Activated naive CD8-positive, alpha-beta T cell treated with anti-CD3 and anti-CD28 coated beads for 36 hours (primary cell): ENCODE measurements around the gene TBL2. TPM values are rescaled to one million over a fixed set of nuclear protein-coding genes. Genes with fewer than 3 reads are reported as not detected.
"Not testable (repeated sequence)": the region's sequence is repeated elsewhere in the genome, so short reads cannot be mapped to it uniquely, and the experiment has no call there.

Source experiments
- DNase-seq: peaks from one replicate; pipeline ENCODE4 v3.0.0; 2021
- H3K27ac Mint-ChIP-seq: one replicate; pipeline ENCODE4 v1.8.0; 2022; ENCODE audit warnings: mild to moderate bottlenecking, moderate library complexity, mixed read lengths
- H3K27me3 Mint-ChIP-seq: one replicate; pipeline ENCODE4 v1.8.0; 2022; ENCODE audit warnings: mild to moderate bottlenecking, mixed read lengths
- H3K36me3 Mint-ChIP-seq: one replicate; pipeline ENCODE4 v1.8.0; 2021; ENCODE audit warnings: mild to moderate bottlenecking, mixed read lengths
- H3K4me1 Mint-ChIP-seq: one replicate; pipeline ENCODE4 v1.8.0; 2021; ENCODE audit warnings: mixed read lengths
- H3K4me3 Mint-ChIP-seq: one replicate; pipeline ENCODE4 v1.8.0; 2022; ENCODE audit warnings: mild to moderate bottlenecking, moderate library complexity, mixed read lengths
- H3K9me3 Mint-ChIP-seq: one replicate; pipeline ENCODE4 v1.8.0; 2022; ENCODE audit warnings: mixed read lengths
- total RNA-seq, 2 experiments: library from RNA; stranded (reverse); gene quantifications; one replicate each; pipeline ENCODE4 v1.2.3, GENCODE V29; 2021

Gene TBL2
- total RNA-seq, 2 experiments from 2014 or later, result 30.4 to 32.2 TPM

DNA sequence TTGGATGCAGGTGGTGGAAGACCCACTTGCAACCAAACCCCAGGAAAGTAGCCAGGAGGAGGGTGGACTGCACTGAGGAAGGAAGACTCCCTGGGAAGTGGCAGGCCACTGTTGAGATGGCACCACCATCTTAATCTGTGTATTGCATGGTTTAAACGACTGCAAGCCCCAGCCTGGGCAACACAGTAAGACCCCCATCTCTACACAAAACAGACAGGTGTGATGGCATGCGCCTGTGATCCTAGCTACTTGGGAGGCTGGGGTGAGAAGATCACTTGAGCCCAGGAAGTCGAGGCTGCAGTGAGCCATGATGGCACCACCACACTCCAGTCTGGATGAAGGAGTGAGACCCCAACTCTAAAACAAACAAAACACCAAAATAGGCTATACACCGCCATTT, 11.2 kb downstream of the TBL2 start:
- Mint-ChIP-seq H3K36me3 (peaks cover 15% of the 10 kb centered on the region), H3K9me3 (no peaks in the 10 kb centered on the region), H3K27me3 (no peaks in the 10 kb centered on the region), H3K4me1 (peaks cover 25% of the 10 kb centered on the region), H3K4me3 (no peak overlapping the region), H3K27ac (no peak overlapping the region)
- DNase-seq, result no peak

DNA sequence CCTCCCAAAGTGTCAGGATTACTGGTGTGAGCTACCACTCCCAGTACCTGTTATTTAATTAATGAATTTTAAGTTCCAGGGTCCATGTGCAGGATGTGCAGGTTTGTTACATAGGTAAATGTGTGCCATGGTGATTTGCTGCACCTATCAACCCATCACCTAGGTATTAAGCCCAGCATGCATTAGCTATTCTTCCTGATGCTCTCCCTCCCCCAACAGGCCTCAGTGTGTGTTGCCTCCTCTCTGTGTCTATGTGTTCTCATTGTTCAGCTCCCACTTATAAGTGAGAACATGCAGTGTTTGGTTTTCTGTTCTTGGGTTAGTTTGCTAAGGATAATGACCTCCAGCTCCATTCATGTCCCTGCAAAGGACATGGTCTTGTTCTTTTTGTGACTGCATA, 11.9 kb downstream of the TBL2 start:
- DNase-seq, H3K27ac Mint-ChIP-seq, H3K9me3 Mint-ChIP-seq, H3K27me3 Mint-ChIP-seq: not testable (repeated sequence)
- Mint-ChIP-seq H3K4me3 (peak overlapping the region; percentile 59), H3K4me1 (peaks cover 25% of the 10 kb centered on the region), H3K36me3 (peaks cover 15% of the 10 kb centered on the region)

DNA sequence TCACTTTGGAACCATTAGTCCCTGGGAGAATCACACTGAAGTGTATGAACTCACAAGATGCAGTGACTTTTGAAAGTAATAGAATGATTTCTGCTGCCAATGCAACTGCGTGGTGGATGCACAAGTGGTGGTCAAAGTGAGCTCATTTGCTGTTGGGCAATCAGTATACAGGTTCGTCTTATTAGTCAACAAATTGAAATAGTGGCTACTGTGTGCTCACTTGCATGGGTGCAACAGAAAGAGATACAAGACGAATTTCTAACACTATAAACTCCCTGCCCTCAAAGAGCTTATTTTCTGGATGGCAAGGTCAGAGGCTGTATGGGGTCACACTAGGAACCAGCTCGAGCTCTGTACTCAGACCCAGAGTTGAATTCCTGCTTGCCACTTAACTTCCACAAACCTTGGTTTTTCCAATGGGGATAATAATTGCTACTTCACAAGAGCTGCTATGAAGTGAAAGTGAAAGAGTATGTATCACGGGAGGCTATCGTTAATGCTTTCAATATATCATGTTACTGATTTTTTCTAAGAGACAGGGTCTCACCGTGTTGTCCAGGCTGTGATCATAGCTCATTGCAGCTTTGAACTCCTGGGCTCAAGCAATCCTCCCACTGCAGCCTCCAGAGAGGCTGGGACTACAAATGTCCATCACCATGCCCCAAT, 12.6 kb downstream of the TBL2 start:
- Mint-ChIP-seq H3K27ac (no peak overlapping the region), H3K9me3 (no peaks in the 10 kb centered on the region), H3K4me1 (peaks cover 25% of the 10 kb centered on the region), H3K36me3 (peaks cover 11% of the 10 kb centered on the region), H3K4me3 (peak overlapping the region; percentile 59), H3K27me3 (no peaks in the 10 kb centered on the region)
- DNase-seq, result no peak

DNA sequence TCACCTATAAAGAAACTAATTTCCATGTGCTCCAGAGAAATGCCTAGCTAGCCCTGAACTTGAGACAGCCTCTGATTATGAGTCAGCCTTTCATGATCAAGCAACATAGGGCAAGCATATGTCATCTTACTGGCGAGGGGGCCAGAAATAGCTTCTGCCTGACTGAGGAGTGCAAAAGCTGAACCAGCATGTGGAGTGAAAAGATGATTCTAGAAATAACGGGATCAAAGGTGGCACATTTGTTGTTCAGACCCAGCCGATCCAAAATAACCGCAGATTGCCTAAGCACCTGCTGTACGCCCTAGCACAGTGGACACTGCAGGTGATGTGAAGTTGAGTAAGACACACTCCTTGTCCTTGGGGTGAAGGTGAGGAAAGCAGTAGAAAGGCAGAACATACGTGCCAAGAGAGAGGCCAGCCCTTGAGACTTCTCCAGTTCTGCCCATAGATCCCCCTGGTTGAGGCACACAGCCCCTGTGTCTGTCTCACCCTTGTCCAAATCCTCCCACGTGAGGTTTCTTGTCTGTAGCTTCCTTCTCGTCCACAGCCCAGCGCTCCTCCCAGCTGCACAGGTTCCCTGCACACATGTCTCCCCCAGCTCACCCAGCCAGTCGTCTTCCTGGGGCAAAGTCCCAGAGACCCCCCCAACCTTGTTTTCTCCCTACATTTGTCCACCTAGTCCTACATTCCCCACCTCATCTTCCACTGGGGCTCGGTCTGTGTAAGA, 18.1 kb downstream of the TBL2 start:
- Mint-ChIP-seq H3K36me3 (peaks cover 1% of the 10 kb centered on the region), H3K27ac (no peak overlapping the region), H3K4me1 (peaks cover 29% of the 10 kb centered on the region), H3K4me3 (no peak overlapping the region), H3K9me3 (no peaks in the 10 kb centered on the region), H3K27me3 (peaks cover 4% of the 10 kb centered on the region)
- DNase-seq, result peak; percentile 24

- Mint-ChIP-seq H3K4me3 (peak within 1 kb of the TSS; percentile 93), H3K27ac (peak within 1 kb of the TSS; percentile 92), H3K9me3 (no peaks in the 10 kb centered on the region), H3K4me1 (peaks cover 37% of the 10 kb centered on the region), H3K27me3 (peaks cover 4% of the 10 kb centered on the region), H3K36me3 (peaks cover 11% of the 10 kb centered on the region)
- peak; percentile 87 for DNase-seq
These were observed 20.8 kb downstream of the TBL2 start, which contains the start of gene BCL7B for GRCh38 chr7:73557397-73558257. BCL7B (minus strand) TSS chr7:73557690; CDS start chr7:73557578, 112 bp downstream.

GRCh38 chr7:73557108-73557396, 21.3 kb downstream of the TBL2 start:
- Mint-ChIP-seq H3K4me1 (peaks cover 37% of the 10 kb centered on the region), H3K9me3 (no peaks in the 10 kb centered on the region), H3K36me3 (peaks cover 15% of the 10 kb centered on the region), H3K27me3 (peaks cover 4% of the 10 kb centered on the region), H3K4me3 (peak overlapping the region; percentile 93), H3K27ac (peak overlapping the region; percentile 92)
- DNase-seq, result peak; percentile 97

DNA sequence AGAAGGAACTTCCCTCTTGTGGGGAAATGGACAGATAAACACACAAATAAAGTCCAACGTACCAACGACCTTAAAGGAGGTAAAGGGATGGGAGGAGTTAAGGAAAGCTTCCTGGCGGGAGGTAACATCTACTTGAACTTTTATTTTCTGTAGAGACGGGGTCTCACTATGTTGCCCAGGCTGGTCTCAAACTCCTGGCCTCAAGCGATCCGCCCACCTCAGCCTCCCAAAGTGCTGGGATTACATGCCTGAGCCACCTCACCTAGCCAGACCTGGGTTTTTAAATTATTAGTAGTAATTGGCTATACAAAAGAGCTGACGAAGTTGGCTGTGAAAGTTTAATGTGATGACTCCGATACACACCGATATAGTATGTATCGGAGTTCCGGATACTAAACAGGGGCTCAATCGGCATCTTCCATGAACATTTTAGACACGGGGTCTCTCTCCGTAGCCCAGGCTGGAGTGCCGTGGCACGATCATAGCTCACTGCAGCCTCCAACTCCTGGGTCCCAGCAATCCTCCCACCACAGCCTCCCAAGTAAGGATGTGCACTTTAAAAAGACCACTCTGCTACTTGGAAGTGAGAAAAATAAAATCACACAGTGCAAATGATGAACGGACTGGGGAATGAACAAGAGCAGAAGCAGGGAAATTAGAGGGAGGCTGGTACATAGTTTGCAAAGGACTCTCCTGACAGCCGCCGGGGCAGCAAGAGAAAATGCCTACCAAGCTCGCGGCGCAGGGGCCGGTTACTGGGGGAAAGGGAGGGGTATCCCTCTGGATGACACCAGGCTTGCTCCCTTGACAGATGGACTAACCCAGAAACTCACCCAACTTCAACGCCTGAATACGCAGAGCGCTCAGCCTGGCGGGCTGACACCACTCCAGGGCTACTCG, 21.9 kb downstream of the TBL2 start:
- H3K4me1 Mint-ChIP-seq, result peaks cover 37% of the 10 kb centered on the region
- H3K36me3 Mint-ChIP-seq, result peaks cover 17% of the 10 kb centered on the region
- no peaks in the 10 kb centered on the region for H3K9me3 Mint-ChIP-seq
- no peak for DNase-seq
- peaks cover 4% of the 10 kb centered on the region for H3K27me3 Mint-ChIP-seq
- peak overlapping the region; percentile 83 for H3K27ac Mint-ChIP-seq
- peak overlapping the region; percentile 93 for H3K4me3 Mint-ChIP-seq

GRCh38 chr7:73555411-73555982, 22.9 kb downstream of the TBL2 start:
- peaks cover 36% of the 10 kb centered on the region for H3K4me1 Mint-ChIP-seq
- peak overlapping the region; percentile 83 for H3K27ac Mint-ChIP-seq
- H3K9me3 Mint-ChIP-seq, result no peaks in the 10 kb centered on the region

DNA sequence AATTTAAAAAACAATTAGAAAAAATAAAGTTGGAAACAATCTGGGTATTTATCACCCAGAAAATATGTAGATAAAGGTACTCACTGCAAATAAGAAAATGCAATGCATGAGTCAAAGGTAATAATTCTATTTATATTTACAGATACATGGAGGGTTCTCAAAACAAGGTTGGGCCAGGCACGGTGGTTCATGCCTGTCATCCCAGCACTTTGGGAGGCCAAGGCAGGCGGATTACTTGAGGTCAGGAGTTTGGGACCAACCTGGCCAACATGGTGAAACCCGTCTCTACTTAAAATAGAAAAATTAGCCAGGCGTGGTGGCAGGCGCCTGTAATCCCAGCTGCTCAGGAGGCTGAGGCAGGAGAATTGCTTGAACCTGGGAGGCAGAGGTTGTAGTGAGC, 28.3 kb downstream of the TBL2 start:
- H3K36me3 Mint-ChIP-seq, result peaks cover 20% of the 10 kb centered on the region
- H3K4me1 Mint-ChIP-seq, result peaks cover 29% of the 10 kb centered on the region
- not testable (repeated sequence) for H3K27ac Mint-ChIP-seq, H3K9me3 Mint-ChIP-seq, H3K27me3 Mint-ChIP-seq, H3K4me3 Mint-ChIP-seq, DNase-seq

More at GRCh38 chr7:73555411-73555982, 22.9 kb downstream of the TBL2 start:
- peaks cover 1% of the 10 kb centered on the region for H3K27me3 Mint-ChIP-seq
- peak overlapping the region; percentile 93 for H3K4me3 Mint-ChIP-seq
- no peak for DNase-seq
- H3K36me3 Mint-ChIP-seq, result peaks cover 21% of the 10 kb centered on the region

- H3K9me3 Mint-ChIP-seq, result no peaks in the 10 kb centered on the region
- no peak for DNase-seq
- no peaks in the 10 kb centered on the region for H3K27me3 Mint-ChIP-seq
- H3K4me1 Mint-ChIP-seq, result peaks cover 20% of the 10 kb centered on the region
- H3K4me3 Mint-ChIP-seq, result no peak overlapping the region
- H3K36me3 Mint-ChIP-seq, result peaks cover 14% of the 10 kb centered on the region
- H3K27ac Mint-ChIP-seq, result no peak overlapping the region
These were observed 29.2 kb downstream of the TBL2 start for GRCh38 chr7:73549176-73549575.

- DNase-seq, result no peak
- Mint-ChIP-seq H3K4me1 (peaks cover 15% of the 10 kb centered on the region), H3K27me3 (no peaks in the 10 kb centered on the region), H3K36me3 (peaks cover 13% of the 10 kb centered on the region), H3K27ac (no peak overlapping the region), H3K4me3 (no peak overlapping the region), H3K9me3 (no peaks in the 10 kb centered on the region)
These were observed 30.5 kb downstream of the TBL2 start for GRCh38 chr7:73547841-73548240.

- DNase-seq, result no peak
- Mint-ChIP-seq H3K27me3 (no peaks in the 10 kb centered on the region), H3K4me3 (no peak overlapping the region), H3K4me1 (peaks cover 14% of the 10 kb centered on the region), H3K9me3 (no peaks in the 10 kb centered on the region), H3K27ac (no peak overlapping the region), H3K36me3 (peaks cover 9% of the 10 kb centered on the region)
These were observed 33.7 kb downstream of the TBL2 start for GRCh38 chr7:73544678-73545077.

- H3K4me3 Mint-ChIP-seq, result no peak overlapping the region
- no peak for DNase-seq
- H3K4me1 Mint-ChIP-seq, result no peaks in the 10 kb centered on the region
- H3K9me3 Mint-ChIP-seq, result no peaks in the 10 kb centered on the region
- no peaks in the 10 kb centered on the region for H3K27me3 Mint-ChIP-seq
- H3K36me3 Mint-ChIP-seq, result peaks cover 16% of the 10 kb centered on the region
- no peak overlapping the region for H3K27ac Mint-ChIP-seq
These were observed 36.7 kb downstream of the TBL2 start for GRCh38 chr7:73541722-73542121.

GRCh38 chr7:73539709-73540108, 38.7 kb downstream of the TBL2 start:
- DNase-seq, result no peak
- H3K27me3 Mint-ChIP-seq, result no peaks in the 10 kb centered on the region
- H3K9me3 Mint-ChIP-seq, result no peaks in the 10 kb centered on the region
- no peak overlapping the region for H3K27ac Mint-ChIP-seq
- H3K4me3 Mint-ChIP-seq, result no peak overlapping the region
- H3K4me1 Mint-ChIP-seq, result no peaks in the 10 kb centered on the region
- H3K36me3 Mint-ChIP-seq, result peaks cover 20% of the 10 kb centered on the region
